Hippocampal formation (tissue), 2 donors: Measurements from ENCODE around the gene CYB5R3.

Experiments
- DNase-seq, 2 donors: peaks; one replicate each; lab custom pipeline; 2025; lab: John Stamatoyannopoulos, UW

The CYB5R3 gene

GRCh38 chr22:42649246-42650099 is at the start of gene CYB5R3:
TSS of gene CYB5R3 (minus strand) at chr22:42649392. CDS start at chr22:42649315, 77 bp downstream.
- DNase-seq = peak; percentile 72 to 76

GRCh38 chr22:42697542-42698013 is 48.4 kb upstream of the CYB5R3 start:
- no peak for DNase-seq

GRCh38 chr22:42696331-42696967 is 47.3 kb upstream of the CYB5R3 start:
- DNase-seq = no peak

GRCh38 chr22:42695294-42695693 is 46.1 kb upstream of the CYB5R3 start:
- DNase-seq = no peak

- DNase-seq = no peak
Measured at GRCh38 chr22:42693763-42694683, 44.8 kb upstream of the CYB5R3 start.

GRCh38 chr22:42693055-42693762 is 44.0 kb upstream of the CYB5R3 start:
- DNase-seq = no peak

GRCh38 chr22:42692239-42693054 is 43.3 kb upstream of the CYB5R3 start:
- no peak for DNase-seq

- no peak for DNase-seq
Measured at GRCh38 chr22:42691440-42691839, 42.2 kb upstream of the CYB5R3 start.

- peak; percentile 17 to 43 for DNase-seq
Measured at GRCh38 chr22:42688241-42689211, 39.3 kb upstream of the CYB5R3 start.

- no peak for DNase-seq
Measured at GRCh38 chr22:42686756-42687491, 37.7 kb upstream of the CYB5R3 start.

GRCh38 chr22:42685941-42686653 is 36.9 kb upstream of the CYB5R3 start:
- no peak for DNase-seq

GRCh38 chr22:42684462-42685195 is 35.4 kb upstream of the CYB5R3 start:
- DNase-seq = no peak

GRCh38 chr22:42683578-42684283 is 34.5 kb upstream of the CYB5R3 start:
- DNase-seq = peak; percentile 5 to 22

- no peak for DNase-seq
Measured at GRCh38 chr22:42682113-42682851, 33.1 kb upstream of the CYB5R3 start.

GRCh38 chr22:42680648-42681047 is 31.5 kb upstream of the CYB5R3 start:
- no peak for DNase-seq

GRCh38 chr22:42679691-42680090 is 30.5 kb upstream of the CYB5R3 start:
- no peak for DNase-seq
